ENCODE measurements around the gene PLPP6. TPM values are rescaled to one million over a fixed set of nuclear protein-coding genes. Genes with fewer than 3 reads are reported as not detected.
A peak's percentile ranks its signal among the peaks of the same experiment; 100 is the strongest.

Gene PLPP6
- total and polyA plus RNA-seq, 2 of the 13 experiments (the other 11 are each of a cell fraction or from before 2014, with no cell fraction given): 12.1 to 15.5 TPM

DNA sequence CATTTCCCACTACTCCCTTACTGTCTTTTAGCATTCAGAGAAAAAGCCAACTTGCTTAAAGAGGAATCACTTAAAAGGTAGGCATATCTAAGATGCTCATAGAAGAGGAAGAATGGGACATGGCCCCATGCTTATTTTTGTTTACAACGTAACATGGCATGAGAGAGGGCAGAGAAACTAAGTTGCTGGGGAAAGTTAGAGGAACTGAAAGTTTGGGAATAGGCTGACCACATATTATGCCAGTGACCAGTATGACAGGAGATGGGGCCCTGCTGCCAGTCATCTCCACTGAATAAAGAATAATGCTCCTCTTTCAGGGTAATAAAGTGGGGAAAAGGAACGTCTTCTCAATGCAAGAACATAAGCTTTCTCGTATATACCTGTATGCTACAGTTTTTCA is 1.9 kb downstream of the PLPP6 start:
- POLR2A ChIA-PET: interaction anchor here (1.7 to 3.7 kb wide), 3 partner anchors 13 to 75 kb away, joined by 4 to 43 read pairs (median 28); partner anchors contain the start of gene CDC37L1
- Histone ChIP-seq H3K27me3 (ENCODE audit: control insufficient read depth in 1 of 2, insufficient read depth in 2 of 2, low read length in 2 of 2) (no peaks in the 10 kb centered on the region), H4K20me1 (ENCODE audit: insufficient read depth, low read length) (no peaks in the 10 kb centered on the region), H3K9ac (ENCODE audit: insufficient read depth, low read depth, low read length) (peak overlapping the region; percentile 86), H3K4me2 (ENCODE audit: low read depth, low read length) (peak overlapping the region; percentile 98), H3K27ac (ENCODE audit: extremely low read length, insufficient read depth, low read length) (peak overlapping the region; percentile 93), H3K4me1 (ENCODE audit: insufficient read depth, low read length) (peaks cover 45% of the 10 kb centered on the region), H2AFZ (ENCODE audit: low read length) (no peak overlapping the region), H3K79me2 (ENCODE audit: insufficient read depth, low read length) (peaks cover 12% of the 10 kb centered on the region), H3K4me3 (replicated peaks in 1 of 3; ENCODE audit: insufficient read depth in 1 of 3, low read depth in 2 of 3, low read length in 3 of 3) (peak overlapping the region in 2 of 3 experiments; percentile 75 to 81; a peak in 2 of 6 replicates), H3K36me3 (replicated peaks in 1 of 2; ENCODE audit: control insufficient read depth in 1 of 2, insufficient read depth in 2 of 2, low read length in 2 of 2) (no peaks in the 10 kb centered on the region), H3K9me3 (ENCODE audit: low read length) (no peaks in the 10 kb centered on the region)
- WGBS (ENCODE audit: low lambda C conversion rate): 88% methylated on average over 3 of the region's 3 CpGs
- no peak for FAIRE-seq
- BruUV-seq (replicated peaks): TSS peak; percentile 59
- CTCF ChIA-PET (ENCODE audit: low intra/inter-chr PET ratio, low total read pairs): no interaction called here
- DNase-seq (ENCODE audit: low spot score): no peak
- in situ Hi-C loops (cut with HindIII; ENCODE audit: extremely low pct_ligation_motif_present, low pct_unique_long_range_greater_than_20kb) (no loop called here), intact Hi-C loops (cut with micrococcal nuclease; ENCODE audit: unreplicated experiment) (loop anchor here (1.0 to 5.0 kb wide), 3 partner anchors 15 to 76 kb away; partner anchors contain the start of gene CDC37L1)
- ATAC-seq: no peak
- TF ChIP-seq ZFAT (CRISPR knock-in tag; conservative IDR thresholded peaks at IDR 0.05): no peak
- TF ChIP-seq HMG20A (CRISPR knock-in tag; IDR thresholded peaks at IDR 0.05; ENCODE audit: borderline replicate concordance): no peak
- TF ChIP-seq NR1H2 (CRISPR knock-in tag; IDR thresholded peaks at IDR 0.05; ENCODE audit: borderline replicate concordance, low read depth): no peak
- TF ChIP-seq EEA1 (CRISPR knock-in tag; IDR thresholded peaks at IDR 0.05; ENCODE audit: borderline replicate concordance): no peak
- TF ChIP-seq ZNF280B (CRISPR knock-in tag; IDR thresholded peaks at IDR 0.05; ENCODE audit: borderline replicate concordance): no peak

DNA sequence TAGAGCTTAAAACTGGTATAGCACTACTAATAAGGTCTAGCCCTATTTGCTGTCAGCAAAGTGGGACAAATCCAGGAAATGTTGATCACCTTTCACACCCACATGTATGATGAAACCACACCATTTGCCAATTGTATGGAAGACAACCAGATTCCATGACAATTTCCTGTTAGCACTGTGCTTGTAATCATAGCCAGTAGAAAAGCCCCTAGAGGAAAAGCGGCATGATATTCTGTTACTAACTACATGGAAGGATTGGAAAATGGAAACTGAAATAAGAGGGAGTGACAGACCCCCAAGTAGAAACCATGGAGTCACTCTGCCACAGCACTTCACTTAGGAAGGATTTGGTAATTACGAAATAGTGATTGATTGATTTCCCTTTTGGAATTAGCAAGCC is 3.3 kb downstream of the PLPP6 start:
- no peak overlapping the region for H3K4me3 ChIP-seq (replicated peaks in 1 of 3; ENCODE audit: insufficient read depth in 1 of 3, low read depth in 2 of 3, low read length in 3 of 3)
- no TSS peak for BruUV-seq (replicated peaks)
- no peaks in the 10 kb centered on the region for H3K9me3 ChIP-seq (ENCODE audit: low read length)
- CTCF ChIA-PET (ENCODE audit: low intra/inter-chr PET ratio, low total read pairs): no interaction called here
- POLR2A ChIA-PET: interaction anchor here (1.3 to 3.7 kb wide), 5 partner anchors 12 to 75 kb away, joined by 3 to 43 read pairs (median 14); partner anchors contain the start of genes AK3 and CDC37L1
- in situ Hi-C loops (cut with HindIII; ENCODE audit: extremely low pct_ligation_motif_present, low pct_unique_long_range_greater_than_20kb) (loop anchor here (5.0 kb wide), 1 partner anchor 67 kb away; no protein-coding TSS in a partner anchor), intact Hi-C loops (cut with micrococcal nuclease; ENCODE audit: unreplicated experiment) (no loop called here)
- DNase-seq (ENCODE audit: low spot score) (no peak), FAIRE-seq (no peak), ATAC-seq (no peak)
- H3K4me1 ChIP-seq (ENCODE audit: insufficient read depth, low read length): peaks cover 44% of the 10 kb centered on the region
- H3K4me2 ChIP-seq (ENCODE audit: low read depth, low read length): no peak overlapping the region; the same call in 1 of the 2 replicates
- H3K27ac ChIP-seq (ENCODE audit: extremely low read length, insufficient read depth, low read length): no peak overlapping the region
- 95% methylated on average over 2 of the region's 2 CpGs for WGBS (ENCODE audit: low lambda C conversion rate)
- no peak overlapping the region for H3K9ac ChIP-seq (ENCODE audit: insufficient read depth, low read depth, low read length)
- peaks cover 12% of the 10 kb centered on the region for H3K79me2 ChIP-seq (ENCODE audit: insufficient read depth, low read length)
- no peaks in the 10 kb centered on the region for H3K27me3 ChIP-seq (ENCODE audit: control insufficient read depth in 1 of 2, insufficient read depth in 2 of 2, low read length in 2 of 2)
- no peak overlapping the region for H2AFZ ChIP-seq (ENCODE audit: low read length)
- no peaks in the 10 kb centered on the region for H3K36me3 ChIP-seq (replicated peaks in 1 of 2; ENCODE audit: control insufficient read depth in 1 of 2, insufficient read depth in 2 of 2, low read length in 2 of 2)
- no peaks in the 10 kb centered on the region for H4K20me1 ChIP-seq (ENCODE audit: insufficient read depth, low read length)
- TF ChIP-seq ZSCAN29 (CRISPR knock-in tag; conservative IDR thresholded peaks at IDR 0.05) (no peak), STAT6 (CRISPR knock-in tag; IDR thresholded peaks at IDR 0.05; ENCODE audit: borderline replicate concordance) (no peak), RNF2 (conservative IDR thresholded peaks at IDR 0.05; ENCODE audit: low read depth) (no peak), CEBPB (IDR thresholded peaks at IDR 0.05; ENCODE audit: borderline replicate concordance, low read depth, low read length) (peak; percentile 61; the same call in 1 of the 2 replicates), CENPX (CRISPR knock-in tag; IDR thresholded peaks at IDR 0.05) (no peak), ZNF674 (CRISPR knock-in tag; IDR thresholded peaks at IDR 0.05; ENCODE audit: low read depth) (no peak), ATF4 (CRISPR knock-in tag; IDR thresholded peaks at IDR 0.05) (peak in 1 of 2 experiments; percentile 59; a peak in 1 of 4 replicates), ZNF235 (CRISPR knock-in tag; IDR thresholded peaks at IDR 0.05; ENCODE audit: borderline replicate concordance) (no peak)

Data from HepG2 (cell line).